Left ventricle myocardium inferior (tissue), 1 donor: ENCODE data around the gene STK25. TPM values are rescaled to one million over a fixed set of nuclear protein-coding genes. Genes with fewer than 3 reads are reported as not detected.
A peak's percentile ranks its signal among the peaks of the same experiment; 100 is the strongest.

Experiments used
- DNase-seq: peaks from one replicate; pipeline ENCODE4 v3.0.0-alpha.2; 2020
- H3K27ac ChIP-seq: fragments of 200-600 bp; replicated peaks from 2 replicates; pipeline ENCODE4 v1.8.0; 2021
- H3K27me3 ChIP-seq: fragments of 200-600 bp; 2 replicates; pipeline ENCODE4 v1.8.0; 2021; ENCODE audit warnings: low read depth
- H3K36me3 ChIP-seq: fragments of 200-600 bp; 2 replicates; pipeline ENCODE4 v1.8.0; 2021
- H3K4me1 ChIP-seq: fragments of 200-600 bp; 2 replicates; pipeline ENCODE4 v1.8.0; 2021
- H3K4me3 ChIP-seq: fragments of 200-600 bp; 2 replicates; pipeline ENCODE4 v1.8.0; 2021; ENCODE audit warnings: mild to moderate bottlenecking, moderate library complexity
- H3K9me3 ChIP-seq: fragments of 200-600 bp; replicated peaks from 2 replicates; pipeline ENCODE4 v1.8.0; 2021
- intact Hi-C: fragments of 100-400 bp; cut with micrococcal nuclease; formaldehyde crosslinking; loops from one replicate; pipeline ENCODE4 v1.11.0; 2022
- total RNA-seq: library from RNA; stranded (reverse); fragmentation: NEBNext Ultra II Directional; extraction: Animal tissue kit (Norgen Biotek cat#: 25700); gene quantifications from one replicate; pipeline ENCODE4 v1.2.1, GENCODE V29; 2021
- TF ChIP-seq, protein P1 (sequence below): fragments of 200-600 bp; IDR thresholded peaks from 2 replicates; pipeline ENCODE4 v1.8.0; 2021; ENCODE audit warnings: antibody characterized with exemption, mild to moderate bottlenecking, borderline replicate concordance
- donor health status: DM: no; HTN: yes; CAD: no; lungs with severe emphysema.

The STK25 gene
- total RNA-seq, 1 donor from 2014 or later = 89.1 TPM

DNA sequence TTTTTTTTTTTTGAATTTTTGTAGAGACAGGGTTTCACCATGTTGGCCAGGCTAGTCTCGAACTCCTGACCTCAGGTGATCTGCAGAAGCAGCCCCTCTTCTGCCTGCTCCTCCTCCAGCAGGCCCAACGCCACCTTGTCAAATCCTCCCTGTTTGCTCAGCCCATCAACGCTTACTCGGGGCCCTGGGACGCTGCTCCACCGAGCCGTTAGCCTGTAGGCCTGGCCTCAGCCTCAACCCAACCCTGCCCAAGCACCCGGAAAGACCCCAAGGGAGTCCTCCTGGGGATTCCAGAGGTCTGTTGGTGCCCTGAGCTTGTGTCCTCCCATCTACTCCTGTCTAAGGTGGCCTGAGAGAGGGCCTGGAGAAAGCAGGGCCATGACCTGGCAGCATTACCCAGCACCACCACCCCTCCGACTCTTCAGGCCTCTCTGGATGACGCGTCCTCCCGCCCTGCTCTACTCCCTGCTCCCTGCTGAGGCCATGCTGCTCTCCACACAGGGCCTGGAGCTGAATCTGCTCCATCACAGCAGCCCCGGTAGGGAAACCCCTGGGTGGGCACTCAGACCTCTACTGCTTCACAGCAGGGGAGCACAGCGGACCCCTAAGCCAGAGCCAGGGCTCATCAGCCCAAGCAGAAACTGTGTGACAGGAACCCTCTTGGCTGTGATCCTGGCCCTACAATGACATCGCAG lies 3.2 kb downstream of the STK25 start:
- Histone ChIP-seq H3K9me3 (no peaks in the 10 kb centered on the region), H3K4me3 (no peak overlapping the region)
- intact Hi-C loops = no loop called here

DNA sequence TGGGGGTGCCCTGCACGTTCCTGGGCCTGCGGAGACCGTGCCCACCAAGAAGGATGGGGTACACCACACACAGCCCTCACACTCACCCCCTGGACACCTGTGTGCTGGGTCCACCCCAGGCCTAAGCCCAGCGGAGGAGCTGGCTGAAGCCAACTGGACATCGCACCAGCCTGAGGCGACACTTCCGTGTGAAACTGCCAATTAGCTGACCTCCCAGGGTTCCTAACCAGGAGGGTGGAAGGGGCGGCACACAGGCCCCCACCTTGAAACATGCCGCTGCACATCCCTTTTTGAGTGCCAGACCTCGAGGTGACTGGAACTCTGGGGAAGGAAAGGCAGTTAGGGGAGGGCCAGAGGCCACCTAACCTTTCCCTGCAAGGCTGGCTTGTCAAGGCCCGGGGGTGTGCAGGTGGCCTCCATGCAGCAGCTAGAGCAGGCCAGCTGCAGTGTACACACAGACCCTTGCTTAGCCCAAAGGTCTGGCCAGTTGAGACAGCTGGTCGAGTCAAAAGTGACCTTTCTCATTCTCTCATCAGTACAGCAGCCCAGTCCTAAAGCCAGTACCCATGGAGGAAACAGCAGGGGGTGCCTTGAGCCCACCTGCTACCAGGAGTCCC lies 4.5 kb downstream of the STK25 start:
- H3K27ac ChIP-seq = no peak overlapping the region
- H3K4me3 ChIP-seq = no peak overlapping the region
- H3K36me3 ChIP-seq = peaks cover 20% of the 10 kb centered on the region
- H3K9me3 ChIP-seq = no peaks in the 10 kb centered on the region
- peaks cover 36% of the 10 kb centered on the region for H3K4me1 ChIP-seq
- intact Hi-C loops = no loop called here
- H3K27me3 ChIP-seq = no peaks in the 10 kb centered on the region
- TF ChIP-seq, protein P1, sequence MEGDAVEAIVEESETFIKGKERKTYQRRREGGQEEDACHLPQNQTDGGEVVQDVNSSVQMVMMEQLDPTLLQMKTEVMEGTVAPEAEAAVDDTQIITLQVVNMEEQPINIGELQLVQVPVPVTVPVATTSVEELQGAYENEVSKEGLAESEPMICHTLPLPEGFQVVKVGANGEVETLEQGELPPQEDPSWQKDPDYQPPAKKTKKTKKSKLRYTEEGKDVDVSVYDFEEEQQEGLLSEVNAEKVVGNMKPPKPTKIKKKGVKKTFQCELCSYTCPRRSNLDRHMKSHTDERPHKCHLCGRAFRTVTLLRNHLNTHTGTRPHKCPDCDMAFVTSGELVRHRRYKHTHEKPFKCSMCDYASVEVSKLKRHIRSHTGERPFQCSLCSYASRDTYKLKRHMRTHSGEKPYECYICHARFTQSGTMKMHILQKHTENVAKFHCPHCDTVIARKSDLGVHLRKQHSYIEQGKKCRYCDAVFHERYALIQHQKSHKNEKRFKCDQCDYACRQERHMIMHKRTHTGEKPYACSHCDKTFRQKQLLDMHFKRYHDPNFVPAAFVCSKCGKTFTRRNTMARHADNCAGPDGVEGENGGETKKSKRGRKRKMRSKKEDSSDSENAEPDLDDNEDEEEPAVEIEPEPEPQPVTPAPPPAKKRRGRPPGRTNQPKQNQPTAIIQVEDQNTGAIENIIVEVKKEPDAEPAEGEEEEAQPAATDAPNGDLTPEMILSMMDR = no peak
- DNase-seq = no peak

More for the DNA sequence above, 3.2 kb downstream of the STK25 start:
- Histone ChIP-seq H3K27ac (peak overlapping the region; percentile 93), H3K4me1 (peaks cover 45% of the 10 kb centered on the region), H3K36me3 (peaks cover 8% of the 10 kb centered on the region), H3K27me3 (no peaks in the 10 kb centered on the region)
- TF ChIP-seq, protein P1 = no peak
- DNase-seq = no peak

DNA sequence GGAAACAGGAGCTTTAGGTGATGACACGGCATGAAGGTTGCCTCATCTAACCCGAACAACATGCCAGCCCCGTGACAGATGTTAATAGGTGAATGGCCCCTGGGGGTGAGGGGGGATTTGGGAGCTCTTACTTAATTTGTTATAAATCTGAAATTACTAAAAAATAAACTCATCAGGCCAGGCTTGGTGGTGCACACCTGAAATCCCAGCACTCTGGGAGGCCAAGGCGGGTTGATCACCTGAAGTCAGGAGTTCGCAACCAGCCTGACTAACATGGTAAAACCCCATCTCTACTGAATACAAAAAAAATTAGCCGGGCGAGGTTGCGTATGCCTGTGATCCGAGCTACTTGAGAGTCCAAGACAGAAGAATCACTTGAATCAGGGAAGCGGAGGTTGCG lies 6.1 kb downstream of the STK25 start:
- peaks cover 34% of the 10 kb centered on the region for H3K36me3 ChIP-seq
- H3K9me3 ChIP-seq = no peaks in the 10 kb centered on the region
- no peaks in the 10 kb centered on the region for H3K27me3 ChIP-seq
- peaks cover 23% of the 10 kb centered on the region for H3K4me1 ChIP-seq
- TF ChIP-seq, protein P1 = no peak
- intact Hi-C loops = no loop called here
- H3K4me3 ChIP-seq = no peak overlapping the region
- DNase-seq = no peak
- no peak overlapping the region for H3K27ac ChIP-seq

- TF ChIP-seq, protein P1 = no peak
- no peak for DNase-seq
- intact Hi-C loops = no loop called here
- Histone ChIP-seq H3K9me3 (no peaks in the 10 kb centered on the region), H3K4me1 (peaks cover 16% of the 10 kb centered on the region), H3K27ac (no peak overlapping the region), H3K36me3 (peaks cover 41% of the 10 kb centered on the region), H3K27me3 (no peaks in the 10 kb centered on the region), H3K4me3 (no peak overlapping the region)
These were observed 6.8 kb downstream of the STK25 start for GRCh38 chr2:241501551-241501950.

GRCh38 chr2:241501099-241501541 lies 7.3 kb downstream of the STK25 start:
- Histone ChIP-seq H3K27ac (no peak overlapping the region), H3K27me3 (no peaks in the 10 kb centered on the region), H3K36me3 (peaks cover 46% of the 10 kb centered on the region), H3K4me1 (peaks cover 12% of the 10 kb centered on the region), H3K9me3 (no peaks in the 10 kb centered on the region), H3K4me3 (no peak overlapping the region)
- intact Hi-C loops = no loop called here
- DNase-seq = no peak
- TF ChIP-seq, protein P1 = no peak
